Measurements from ENCODE around the gene FAF2. TPM values are rescaled to one million over a fixed set of nuclear protein-coding genes. Genes with fewer than 3 reads are reported as not detected.
A peak's percentile ranks its signal among the peaks of the same experiment; 100 is the strongest.
"Not testable (repeated sequence)": the region's sequence is repeated elsewhere in the genome, so short reads cannot be mapped to it uniquely, and the experiment has no call there.

Gene FAF2, protein sequence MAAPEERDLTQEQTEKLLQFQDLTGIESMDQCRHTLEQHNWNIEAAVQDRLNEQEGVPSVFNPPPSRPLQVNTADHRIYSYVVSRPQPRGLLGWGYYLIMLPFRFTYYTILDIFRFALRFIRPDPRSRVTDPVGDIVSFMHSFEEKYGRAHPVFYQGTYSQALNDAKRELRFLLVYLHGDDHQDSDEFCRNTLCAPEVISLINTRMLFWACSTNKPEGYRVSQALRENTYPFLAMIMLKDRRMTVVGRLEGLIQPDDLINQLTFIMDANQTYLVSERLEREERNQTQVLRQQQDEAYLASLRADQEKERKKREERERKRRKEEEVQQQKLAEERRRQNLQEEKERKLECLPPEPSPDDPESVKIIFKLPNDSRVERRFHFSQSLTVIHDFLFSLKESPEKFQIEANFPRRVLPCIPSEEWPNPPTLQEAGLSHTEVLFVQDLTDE
- 36.6 and 40.8 TPM in 2 replicates for total RNA-seq (2014; rRNA removed; shearing (Covaris generic))
- 30.3 and 34.9 TPM in 2 replicates for polyA plus RNA-seq (2015; cell fraction: cytosol; rRNA removed)
- polyA plus RNA-seq (2015; cell fraction: nucleus; rRNA removed), result 37.9 and 49.7 TPM in 2 replicates

DNA sequence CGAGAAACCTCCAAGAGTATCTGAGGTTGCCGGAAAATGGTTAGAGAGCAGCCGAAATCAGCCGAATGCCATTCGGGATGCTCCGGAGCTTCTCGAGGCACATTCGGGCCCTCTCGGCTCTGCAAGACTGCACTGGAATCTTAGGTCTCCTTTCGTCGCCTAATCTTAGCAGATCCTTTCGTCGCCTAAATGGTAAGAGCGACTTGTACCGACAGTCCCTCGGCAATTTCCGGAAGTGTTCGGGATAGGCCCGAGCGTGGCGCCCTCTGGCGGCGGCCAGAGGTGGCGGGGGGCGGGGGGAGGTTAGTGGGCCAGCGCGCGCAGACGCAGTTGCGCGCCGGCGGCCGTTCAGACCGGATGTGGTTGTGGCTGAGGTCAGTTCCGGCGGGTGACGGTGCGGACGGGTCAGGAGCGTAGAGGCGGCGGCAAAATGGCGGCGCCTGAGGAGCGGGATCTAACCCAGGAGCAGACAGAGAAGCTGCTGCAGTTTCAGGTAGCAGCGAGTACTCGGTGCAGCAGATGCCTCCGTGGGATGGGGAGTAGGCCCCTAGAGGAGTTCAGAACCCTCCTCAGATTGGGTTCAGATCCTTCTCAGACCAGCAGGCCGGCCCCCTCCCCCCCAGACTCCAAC, at the start of gene FAF2:
Gene FAF2 (plus strand): TSS at position 408 of the 631 bp plus-strand sequence. CDS start 23 bp downstream, at position 431.
- in situ Hi-C loops (cut with HindIII; ENCODE audit: low pct_unique_long_range_greater_than_20kb, low sequenced_read_pairs), result no loop called here
- DNase-seq (ENCODE audit: low read depth, low spot score), result peak; percentile 98

DNA sequence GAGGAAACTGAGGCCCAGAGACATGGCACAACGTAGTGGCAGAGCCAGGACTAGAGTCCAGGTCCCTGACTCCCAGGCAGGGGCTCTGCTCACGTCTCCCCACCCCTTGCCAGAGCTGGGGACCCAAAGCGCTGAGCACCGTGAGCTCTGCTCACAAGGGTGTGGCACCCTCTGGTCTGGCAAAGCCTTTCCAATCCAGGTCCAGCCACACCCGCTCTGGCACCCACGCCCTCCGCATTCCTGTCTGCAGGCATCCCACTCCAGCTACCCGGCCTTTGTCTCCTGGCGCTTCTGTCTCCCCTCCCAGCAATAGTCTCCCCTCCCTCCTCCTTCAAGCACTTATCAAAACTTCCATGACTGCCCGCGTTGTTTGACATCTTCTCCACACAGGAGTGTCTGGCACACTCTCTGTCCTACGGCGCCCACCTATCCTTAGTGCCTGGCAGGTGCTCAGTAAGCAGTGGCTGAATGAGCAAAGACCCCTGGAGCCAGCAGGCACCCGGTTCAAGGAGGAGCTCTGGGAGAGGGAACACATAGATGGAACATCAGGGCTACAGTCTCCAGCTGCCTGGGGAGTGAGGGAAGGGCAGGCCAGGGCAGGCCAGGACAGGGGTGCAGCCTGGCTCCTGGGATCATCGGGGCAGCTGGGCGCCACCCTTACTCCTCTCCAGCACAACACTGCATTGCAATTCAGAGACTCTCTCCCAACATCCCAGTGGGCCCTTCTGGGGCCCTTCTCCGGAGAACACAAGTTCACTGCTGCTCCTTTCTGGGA, 47.6 kb upstream of the FAF2 start:
- in situ Hi-C loops (cut with HindIII; ENCODE audit: low pct_unique_long_range_greater_than_20kb, low sequenced_read_pairs), result no loop called here

DNA sequence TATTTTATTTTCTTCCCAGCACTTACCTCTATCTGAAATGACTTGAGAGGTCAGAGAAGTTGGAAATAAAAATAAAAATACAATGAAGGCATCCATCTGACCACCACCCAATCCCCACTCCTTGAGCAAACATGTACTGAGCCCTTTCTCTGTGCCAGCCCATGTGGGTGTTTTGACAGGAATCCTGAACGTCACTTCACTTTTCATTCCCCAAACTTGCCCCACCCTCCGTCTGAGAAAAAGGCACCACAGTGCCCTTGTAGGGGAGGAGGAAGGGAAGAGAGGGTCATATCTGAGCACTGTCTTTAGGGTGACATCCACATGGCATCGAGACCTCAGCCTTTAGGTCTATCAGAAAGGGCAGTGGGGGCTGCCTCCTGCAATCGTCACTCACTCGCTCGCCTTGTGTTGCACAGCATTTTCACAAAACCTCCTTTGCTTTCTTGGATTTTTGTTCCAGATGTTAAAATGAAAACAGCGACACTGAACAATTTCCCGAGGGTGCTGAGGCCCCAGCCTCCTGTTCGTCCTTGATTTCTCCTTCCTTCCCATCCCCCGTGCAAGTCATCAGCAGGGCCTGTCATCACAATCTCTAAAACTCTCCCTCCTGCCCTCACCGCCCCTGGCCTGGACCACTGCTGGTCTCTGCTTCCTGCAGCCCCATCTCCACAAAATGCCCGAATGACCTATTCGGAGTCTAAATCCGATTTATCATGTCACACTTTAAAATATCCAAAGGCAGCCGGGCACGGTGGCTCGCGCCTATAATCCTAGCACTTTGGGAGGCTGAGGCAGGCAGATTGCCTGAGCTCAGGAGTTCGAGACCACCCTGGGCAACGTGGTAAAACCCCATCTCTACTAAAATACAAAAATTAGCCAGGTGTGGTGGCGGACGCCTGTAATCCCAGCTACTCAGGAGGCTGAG, 46.6 kb upstream of the FAF2 start:
- DNase-seq (ENCODE audit: low read depth, low spot score), result no peak
- in situ Hi-C loops (cut with HindIII; ENCODE audit: low pct_unique_long_range_greater_than_20kb, low sequenced_read_pairs), result no loop called here

More for the DNA sequence above, 47.6 kb upstream of the FAF2 start:
- no peak for DNase-seq (ENCODE audit: low read depth, low spot score)

DNA sequence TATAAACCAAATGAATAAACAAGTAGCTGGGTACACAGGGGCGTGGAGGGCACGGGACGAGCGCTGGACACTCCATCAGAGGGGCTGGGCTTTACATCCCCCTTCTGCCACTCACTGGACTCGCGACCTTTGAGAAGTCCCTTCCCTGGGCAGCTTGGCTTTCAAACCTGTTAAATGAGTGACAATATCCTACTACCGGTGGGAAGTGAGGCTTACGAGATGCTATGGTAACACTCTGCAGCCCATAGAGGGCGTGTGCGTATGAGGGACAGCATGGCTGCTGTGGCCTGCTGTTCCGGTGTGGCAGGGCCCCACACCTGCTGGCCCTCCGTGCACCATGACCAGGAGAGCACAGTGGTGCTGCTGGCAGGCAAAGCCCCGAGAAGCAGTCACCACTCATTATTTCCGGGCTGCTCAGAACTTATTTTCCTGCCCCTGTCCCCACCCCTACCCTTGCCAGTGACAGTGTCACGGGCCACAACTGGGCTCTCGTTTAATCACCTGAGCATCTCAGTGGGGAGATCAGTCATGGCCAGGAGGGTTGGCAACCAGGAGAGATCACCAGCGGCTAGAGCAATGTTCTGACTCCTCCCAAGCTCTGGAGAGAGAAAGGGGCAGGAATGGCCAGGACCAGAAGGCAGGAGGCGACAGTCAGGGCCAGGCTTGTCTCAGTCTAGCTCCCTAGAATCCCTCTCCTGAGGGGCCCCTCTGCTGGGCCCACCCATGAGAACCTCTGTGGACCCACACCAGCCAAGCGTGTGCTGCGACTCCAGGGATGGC, 42.3 kb upstream of the FAF2 start:
- DNase-seq (ENCODE audit: low read depth, low spot score), result peak; percentile 25
- in situ Hi-C loops (cut with HindIII; ENCODE audit: low pct_unique_long_range_greater_than_20kb, low sequenced_read_pairs), result no loop called here

DNA sequence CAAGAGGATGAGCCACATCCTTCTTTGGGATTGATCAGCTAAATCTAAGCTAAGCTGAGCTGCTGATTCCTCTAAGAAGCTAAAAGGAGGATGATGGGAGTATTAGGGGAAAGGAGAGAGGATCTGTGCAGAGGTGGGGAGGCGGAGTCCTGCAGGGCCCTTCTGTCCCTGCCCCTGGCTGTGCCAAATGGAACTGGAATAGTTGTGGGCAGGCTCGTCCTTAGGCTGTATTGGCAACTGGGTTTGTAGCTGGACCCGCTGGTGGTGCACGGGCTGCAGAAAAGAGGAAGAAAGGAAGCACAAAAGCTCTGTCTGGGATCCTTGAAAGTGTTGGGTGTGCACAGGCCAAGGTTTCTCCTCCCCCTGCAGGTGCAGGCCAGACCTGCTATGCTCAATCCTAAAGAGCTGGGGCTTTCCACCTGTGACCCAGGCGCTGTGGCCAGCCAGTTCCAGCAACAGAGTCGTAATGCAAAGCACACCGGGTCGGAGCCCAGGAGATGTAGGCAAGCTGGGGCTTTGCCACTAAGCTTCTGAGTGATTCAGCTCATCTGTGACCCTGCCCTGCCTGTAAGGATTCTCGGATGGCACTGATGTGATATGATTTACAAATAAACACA, 41.6 kb upstream of the FAF2 start:
- DNase-seq (ENCODE audit: low read depth, low spot score), result no peak
- in situ Hi-C loops (cut with HindIII; ENCODE audit: low pct_unique_long_range_greater_than_20kb, low sequenced_read_pairs), result no loop called here

DNA sequence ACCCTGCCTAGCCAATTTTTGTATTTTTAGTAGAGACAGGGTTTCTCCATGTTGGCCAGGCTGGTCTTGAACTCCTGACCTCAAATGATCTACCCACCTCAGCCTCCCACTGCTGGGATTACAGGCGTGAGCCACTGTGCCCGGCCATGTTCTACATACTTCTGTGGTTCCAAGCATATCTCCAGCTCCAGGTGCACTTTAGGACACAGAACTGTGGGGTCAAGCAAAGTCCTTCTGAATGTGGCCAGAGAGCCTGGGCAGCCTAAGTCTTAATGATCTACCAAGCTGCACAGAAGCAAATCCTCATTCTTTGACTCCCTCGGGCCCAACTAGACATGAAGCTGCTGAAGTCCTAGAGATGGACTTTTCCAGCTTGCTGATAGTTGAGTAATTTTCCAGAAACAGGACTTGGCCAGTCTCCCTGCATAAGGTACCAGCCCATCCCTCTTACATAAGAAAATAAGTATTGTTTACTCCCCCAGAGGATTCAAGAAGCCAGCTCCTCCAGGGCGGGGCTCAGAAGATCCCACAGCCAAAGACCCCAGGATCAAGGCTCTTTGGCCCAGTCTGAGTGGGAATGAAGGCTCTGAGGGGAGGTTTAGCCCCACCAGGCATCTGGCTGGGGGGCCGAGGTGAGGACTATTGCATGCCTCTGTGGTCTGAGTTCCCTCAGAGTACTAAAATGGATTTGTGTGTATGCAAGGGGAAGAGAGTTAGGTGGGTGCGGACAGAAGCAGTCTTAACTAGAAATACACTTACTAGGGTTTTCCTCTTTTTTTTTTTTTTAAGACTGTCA, 40.5 kb upstream of the FAF2 start:
- DNase-seq (ENCODE audit: low read depth, low spot score), result no peak
- in situ Hi-C loops (cut with HindIII; ENCODE audit: low pct_unique_long_range_greater_than_20kb, low sequenced_read_pairs), result no loop called here

DNA sequence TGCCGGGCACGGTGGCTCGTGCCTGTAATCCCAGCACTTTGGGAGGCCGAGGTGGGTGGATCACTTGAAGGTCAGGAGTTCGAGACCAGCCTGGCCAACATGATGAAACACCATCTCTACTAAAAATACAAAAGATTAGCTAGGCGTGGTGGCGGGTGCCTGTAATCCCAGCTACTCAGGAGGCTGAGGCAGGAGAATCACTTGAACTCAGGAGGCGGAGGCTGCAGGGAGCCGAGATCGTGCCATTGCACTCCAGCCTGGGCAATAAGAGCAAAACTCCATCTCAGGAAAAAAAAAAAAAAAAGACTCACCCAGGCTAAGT, 40.0 kb upstream of the FAF2 start:
- DNase-seq (ENCODE audit: low read depth, low spot score); in situ Hi-C loops (cut with HindIII; ENCODE audit: low pct_unique_long_range_greater_than_20kb, low sequenced_read_pairs): not testable (repeated sequence)

DNA sequence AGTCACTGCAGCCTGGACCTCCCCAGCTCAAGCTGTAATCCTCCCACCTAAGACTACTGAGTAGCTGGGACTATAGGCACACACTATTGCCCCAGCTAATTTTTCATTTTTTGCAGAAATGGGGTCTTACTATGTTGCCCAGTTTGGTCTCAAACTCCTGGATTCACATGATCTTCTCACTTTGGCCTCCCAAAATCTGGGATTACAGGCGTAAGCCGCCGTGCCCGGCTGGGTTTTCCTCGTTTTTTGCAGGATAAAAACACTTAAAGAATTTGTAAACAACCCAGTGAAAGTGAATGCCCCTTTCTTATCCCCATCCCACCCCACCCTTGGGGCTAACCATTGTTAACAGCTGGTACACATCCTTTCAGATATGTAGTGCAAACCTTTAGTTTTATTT, 39.6 kb upstream of the FAF2 start:
- in situ Hi-C loops (cut with HindIII; ENCODE audit: low pct_unique_long_range_greater_than_20kb, low sequenced_read_pairs), result no loop called here
- no peak for DNase-seq (ENCODE audit: low read depth, low spot score)

DNA sequence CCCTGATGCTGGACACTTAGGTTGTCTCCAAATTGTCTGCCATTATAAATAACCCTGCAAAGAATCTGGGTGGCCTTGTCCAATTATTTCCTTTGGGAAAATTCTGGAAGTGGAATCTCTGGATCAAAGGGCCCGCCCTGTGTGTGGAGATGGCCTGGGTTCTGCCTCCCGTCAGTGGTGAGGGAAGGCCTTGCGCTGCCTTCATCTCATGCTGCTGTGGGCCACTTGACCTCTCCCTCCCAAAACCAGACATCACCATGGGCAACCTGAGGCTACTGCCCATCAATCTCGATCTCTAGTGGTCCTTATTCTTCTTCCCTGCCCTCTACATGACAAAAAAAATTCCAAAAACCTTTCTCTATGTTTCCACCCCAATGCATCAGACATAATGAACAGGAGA, 38.4 kb upstream of the FAF2 start:
- no peak for DNase-seq (ENCODE audit: low read depth, low spot score)
- in situ Hi-C loops (cut with HindIII; ENCODE audit: low pct_unique_long_range_greater_than_20kb, low sequenced_read_pairs), result no loop called here

DNA sequence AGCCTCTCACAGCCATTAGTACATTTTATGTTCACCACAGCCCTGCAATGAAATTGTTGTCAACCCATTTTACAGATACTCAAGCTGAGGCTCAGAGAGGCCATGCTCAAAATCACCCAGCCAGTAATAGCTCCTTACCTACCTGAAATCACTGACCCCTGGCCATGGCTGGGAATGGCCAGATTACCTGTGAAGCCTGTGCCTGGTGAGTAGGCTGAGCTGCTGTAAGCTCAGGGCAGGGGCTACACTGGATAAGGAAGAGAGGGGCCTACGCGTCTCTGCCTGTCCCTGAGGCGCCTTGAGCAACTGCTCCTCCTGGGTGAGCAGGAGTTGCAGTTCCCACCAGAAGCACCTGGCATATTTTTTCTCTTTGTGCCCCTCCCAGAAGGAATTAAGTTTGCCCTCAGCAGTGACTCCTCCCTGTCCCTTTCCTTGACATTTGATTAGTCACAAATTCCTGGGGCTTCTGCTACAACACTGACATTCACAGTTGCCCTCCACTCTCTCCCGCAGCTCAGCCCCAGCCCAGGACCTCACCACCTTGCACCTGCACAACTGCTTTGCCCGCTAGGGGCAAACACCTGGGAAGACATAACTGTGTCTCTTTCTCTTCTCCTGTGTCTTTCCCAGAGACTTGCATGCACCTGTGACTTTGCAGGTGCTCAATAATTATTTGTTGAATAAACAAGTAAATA, 37.6 kb upstream of the FAF2 start:
- in situ Hi-C loops (cut with HindIII; ENCODE audit: low pct_unique_long_range_greater_than_20kb, low sequenced_read_pairs), result no loop called here
- no peak for DNase-seq (ENCODE audit: low read depth, low spot score)

DNA sequence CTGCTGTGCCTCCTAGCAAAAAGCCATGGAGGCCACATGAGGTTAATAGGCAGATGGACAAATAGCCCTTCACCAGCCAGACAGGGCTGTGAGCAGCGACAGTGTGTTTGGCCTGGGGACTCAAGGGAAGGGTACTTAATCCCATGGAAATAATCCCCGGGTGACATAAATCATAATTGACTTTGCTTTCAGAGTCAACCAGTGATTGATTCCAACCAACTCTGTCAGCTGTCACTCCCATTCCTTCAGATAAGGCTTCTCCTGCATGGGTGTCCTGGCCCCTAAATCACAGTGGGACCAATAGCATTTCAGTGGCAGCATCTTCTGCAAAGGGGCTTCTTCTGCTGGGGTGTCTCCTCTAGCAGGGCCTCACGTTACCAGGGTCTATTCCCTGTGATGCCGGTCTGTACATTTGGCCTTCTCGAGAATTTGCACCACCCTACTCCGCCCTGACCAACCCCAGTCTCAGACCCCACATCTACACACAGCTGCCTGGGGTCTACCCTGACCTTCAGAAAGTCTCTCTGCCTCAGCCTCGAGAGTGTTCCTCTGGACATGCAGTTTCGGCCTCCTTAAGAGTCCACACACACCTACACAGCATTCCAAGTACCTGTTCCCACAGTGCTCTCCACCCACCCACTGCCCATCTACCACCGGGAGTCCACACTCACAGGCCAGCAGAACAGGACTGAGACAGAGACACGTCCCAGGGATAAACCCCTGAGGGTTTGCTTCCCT, 35.5 kb upstream of the FAF2 start:
- in situ Hi-C loops (cut with HindIII; ENCODE audit: low pct_unique_long_range_greater_than_20kb, low sequenced_read_pairs), result no loop called here

DNA sequence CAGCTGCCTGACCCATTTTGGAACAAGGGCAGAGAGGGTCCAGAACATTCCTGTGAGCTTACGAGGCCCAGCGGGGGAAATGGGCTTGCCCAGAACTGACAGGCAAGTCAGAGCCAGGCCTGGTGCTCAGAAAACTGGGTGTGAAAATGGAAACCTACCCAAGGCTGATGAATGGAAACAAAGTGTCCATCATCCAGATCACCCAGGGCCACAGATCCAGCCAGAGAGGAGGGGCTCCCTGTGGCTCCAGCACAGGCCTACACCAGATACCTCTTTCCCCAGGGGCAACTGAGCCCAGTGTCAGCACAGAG, 35.0 kb upstream of the FAF2 start:
- no peak for DNase-seq (ENCODE audit: low read depth, low spot score)
- in situ Hi-C loops (cut with HindIII; ENCODE audit: low pct_unique_long_range_greater_than_20kb, low sequenced_read_pairs), result no loop called here

More for the DNA sequence above, 35.5 kb upstream of the FAF2 start:
- DNase-seq (ENCODE audit: low read depth, low spot score), result no peak

DNA sequence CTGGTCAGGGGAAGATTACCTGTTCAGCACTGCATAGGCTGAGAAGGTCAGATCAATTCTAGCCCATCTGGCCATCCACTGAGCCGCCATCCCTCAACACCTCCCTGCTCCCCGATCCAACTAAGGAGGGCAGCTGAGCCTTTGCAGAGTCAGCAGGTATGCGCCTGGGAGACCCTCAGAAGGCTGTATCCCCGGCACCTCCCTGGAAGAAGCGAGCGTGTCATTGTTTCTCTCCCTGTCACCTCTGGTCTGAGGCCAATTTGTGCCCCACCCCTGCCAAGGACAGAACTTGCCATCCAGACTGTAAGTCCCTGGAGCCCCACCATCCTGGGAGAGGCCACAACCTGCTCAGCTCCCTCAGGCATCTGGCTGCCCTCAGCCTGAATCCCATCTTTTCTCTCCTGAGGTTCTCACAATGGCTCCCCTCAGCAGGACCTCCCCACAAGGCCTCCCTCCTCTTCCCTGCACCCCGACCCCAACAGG, 34.4 kb upstream of the FAF2 start:
- DNase-seq (ENCODE audit: low read depth, low spot score), result no peak
- in situ Hi-C loops (cut with HindIII; ENCODE audit: low pct_unique_long_range_greater_than_20kb, low sequenced_read_pairs), result no loop called here

DNA sequence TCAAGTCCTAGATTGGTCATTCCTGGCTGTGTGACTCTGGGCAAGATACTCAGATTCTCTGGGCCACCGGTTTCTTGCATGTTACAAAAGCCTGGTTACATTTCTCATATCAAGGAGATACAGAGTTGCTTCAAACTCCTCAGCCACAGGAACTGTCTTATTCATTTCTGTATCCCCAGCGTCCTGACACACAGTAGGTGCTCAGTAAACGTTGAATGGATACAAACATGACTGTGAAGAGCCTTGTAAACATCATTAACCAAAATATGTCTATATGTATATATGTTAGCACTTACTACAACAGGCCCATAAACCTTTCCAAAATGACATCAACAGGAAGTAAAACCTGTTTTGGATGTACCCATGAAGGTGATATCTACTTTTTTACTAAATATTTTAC, 33.5 kb upstream of the FAF2 start:
- in situ Hi-C loops (cut with HindIII; ENCODE audit: low pct_unique_long_range_greater_than_20kb, low sequenced_read_pairs), result no loop called here
- DNase-seq (ENCODE audit: low read depth, low spot score), result no peak

All from SK-MEL-5 (cell line).